Lung (tissue), 12 donors: ENCODE data around the gene CPXCR1. TPM values are rescaled to one million over a fixed set of nuclear protein-coding genes. Genes with fewer than 3 reads are reported as not detected.

Experiments used
- ATAC-seq: fragments of 200-7000 bp; cut with Tn5 transposase; one replicate; pipeline ENCODE4 v1.9.1; 2020; ENCODE audit warnings: moderate number of reproducible peaks; ENCODE audit not compliant: insufficient read depth, low FRiP score
- DNase-seq, 3 donors: peaks; one replicate each; pipeline ENCODE4 v3.0.0-alpha.2; 2013 to 2017
- H3K27ac ChIP-seq, 2 donors: one replicate each; pipeline ENCODE4 v1.5.1; 2013; ENCODE audit warnings: mild to moderate bottlenecking in 2 of 2, moderate library complexity in 2 of 2, control low read depth in 1 of 2, inconsistent platforms in 1 of 2, low read depth in 1 of 2, low read length in 1 of 2
- H3K27me3 ChIP-seq, 3 donors: one replicate each; pipeline ENCODE4 v1.5.1; 2013; ENCODE audit warnings: low read length in 2 of 3; ENCODE audit not compliant: control insufficient read depth in 3 of 3, insufficient read depth in 3 of 3
- H3K36me3 ChIP-seq, 4 donors: one replicate each; pipeline ENCODE4 v1.5.1; 2013; ENCODE audit warnings: low read length in 4 of 4, mild to moderate bottlenecking in 1 of 4, moderate library complexity in 1 of 4; ENCODE audit not compliant: control insufficient read depth in 4 of 4, insufficient read depth in 4 of 4
- H3K4me1 ChIP-seq, 5 donors: one replicate each; pipeline ENCODE4 v1.5.1; 2013; ENCODE audit warnings: low read length in 5 of 5, mild to moderate bottlenecking in 2 of 5, moderate library complexity in 1 of 5; ENCODE audit not compliant: control insufficient read depth in 5 of 5, insufficient read depth in 5 of 5
- H3K4me3 ChIP-seq: one replicate; pipeline ENCODE4 v1.5.1; 2013; ENCODE audit warnings: mild to moderate bottlenecking, control low read depth, moderate library complexity
- H3K9ac ChIP-seq, 2 donors: one replicate each; pipeline ENCODE4 v1.5.1; 2013; ENCODE audit warnings: low read length in 2 of 2, control low read depth in 1 of 2; ENCODE audit not compliant: insufficient read depth in 1 of 2
- H3K9me3 ChIP-seq, 4 donors: one replicate each; pipeline ENCODE4 v1.5.1; 2013; ENCODE audit warnings: low read length in 3 of 4, mild to moderate bottlenecking in 1 of 4, moderate library complexity in 1 of 4; ENCODE audit not compliant: control insufficient read depth in 4 of 4, insufficient read depth in 3 of 4
- CTCF ChIP-seq: IDR thresholded peaks from 2 replicates; pipeline ENCODE4 v1.5.1; 2012; ENCODE audit warnings: mild to moderate bottlenecking; ENCODE audit errors: control extremely low read depth, extremely low read depth
- WGBS, 2 donors: extraction: QIAGEN DNeasy Blood & Tissue Kit; methylation state at CpG; one replicate each; pipeline ENCODE4 v1.1.7; 2013; 5-methylcytosine and 5-hydroxymethylcytosine counted together
- polyA plus RNA-seq, 2 donors: library from polyadenylated mRNA; stranded (reverse); fragments of 200-250 nt; gene quantifications; one replicate each; pipeline ENCODE4 v1.2.1, GENCODE V29; 2013
- total RNA-seq, 2 donors: library from RNA; depleted of rRNA in 1 of 2; stranded (reverse); fragments of >200 nt in 1 of 2; gene quantifications; one replicate each; pipeline ENCODE4 v1.2.1, GENCODE V29; 2014 to 2021
- donor health status: control.
- donor health status: control.
- donor health status: Bipolar disorder and iron deficiency.
- donor health status: healthy.
- donor health status: DM: yes; HTN: yes; CAD: no.

Gene CPXCR1
- total and polyA plus RNA-seq, 4 donors = 0.15 TPM; not detected in 3

GRCh38 chrX:88789825-88790224 is 42.8 kb downstream of the CPXCR1 start:
- no peaks in the 10 kb centered on the region for H3K4me1 ChIP-seq
- WGBS, 2 donors = 72 to 84% methylated on average over 4 of the region's 4 CpGs
- H3K9me3 ChIP-seq = peaks cover 0 to 6% (median 1%) of the 10 kb centered on the region in 4 donors
- H3K27me3 ChIP-seq = no peaks in the 10 kb centered on the region
- no peak for TF ChIP-seq CTCF
- H3K36me3 ChIP-seq = no peaks in the 10 kb centered on the region
- H3K4me3 ChIP-seq = no peak overlapping the region
- no peak overlapping the region for H3K9ac ChIP-seq
- ATAC-seq = no peak
- DNase-seq = no peak
- H3K27ac ChIP-seq = no peak overlapping the region
